HG02885 (cell line): ENCODE measurements around the gene COL16A1.

ENCODE experiments used
- ATAC-seq: cut with Tn5 transposase; IDR thresholded peaks from one replicate; pipeline ENCODE4 v1.9.1; 2021; ENCODE audit warnings: mild to moderate bottlenecking; ENCODE audit not compliant: unreplicated experiment, poor library complexity

Gene COL16A1

DNA sequence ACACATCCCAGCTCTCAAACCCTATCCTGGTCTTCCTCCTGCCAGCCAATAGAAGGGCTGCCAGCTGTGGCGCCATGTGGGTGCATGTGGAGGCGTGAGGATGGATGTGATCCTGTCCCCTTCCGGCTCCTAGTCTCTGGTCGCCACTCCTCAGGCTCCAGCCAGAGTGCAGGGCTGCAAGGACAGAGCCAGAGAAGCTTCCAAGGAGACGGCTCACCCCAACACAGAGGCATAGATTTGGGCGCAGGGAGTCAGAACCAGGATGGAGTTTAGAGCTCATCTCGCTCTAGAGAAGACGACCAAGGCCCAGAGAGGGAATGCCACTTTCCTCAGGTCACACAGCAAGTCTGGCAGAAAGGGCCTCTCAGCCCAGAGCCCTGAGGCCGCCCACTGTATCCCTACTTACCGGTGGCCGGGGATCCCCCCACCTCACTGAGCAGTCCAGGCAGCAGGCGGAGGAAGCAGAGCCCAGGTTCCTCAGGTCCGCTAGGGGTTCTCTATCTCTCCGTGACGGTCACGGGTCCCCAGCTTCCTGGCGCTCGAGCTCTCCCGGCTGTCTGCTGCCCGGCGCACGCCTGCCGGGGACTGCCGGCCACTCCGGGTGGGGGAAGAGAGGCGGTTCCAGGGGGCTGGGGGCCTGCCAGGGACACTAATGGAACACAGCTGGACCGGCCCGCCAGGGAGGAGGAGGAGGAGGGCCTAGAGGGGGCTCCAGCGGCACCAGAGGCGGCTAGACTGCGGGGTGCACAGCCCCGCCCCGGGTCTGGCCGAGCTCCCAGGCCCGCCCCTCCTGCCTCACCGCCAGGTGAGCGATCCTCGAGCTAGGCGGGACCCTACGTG is at the start of gene COL16A1:
Gene COL16A1 (minus strand): TSS at position 587 of the 840 bp plus-strand sequence. CDS start 1,824 bp downstream, outside the sequence.
- ATAC-seq = no peak

DNA sequence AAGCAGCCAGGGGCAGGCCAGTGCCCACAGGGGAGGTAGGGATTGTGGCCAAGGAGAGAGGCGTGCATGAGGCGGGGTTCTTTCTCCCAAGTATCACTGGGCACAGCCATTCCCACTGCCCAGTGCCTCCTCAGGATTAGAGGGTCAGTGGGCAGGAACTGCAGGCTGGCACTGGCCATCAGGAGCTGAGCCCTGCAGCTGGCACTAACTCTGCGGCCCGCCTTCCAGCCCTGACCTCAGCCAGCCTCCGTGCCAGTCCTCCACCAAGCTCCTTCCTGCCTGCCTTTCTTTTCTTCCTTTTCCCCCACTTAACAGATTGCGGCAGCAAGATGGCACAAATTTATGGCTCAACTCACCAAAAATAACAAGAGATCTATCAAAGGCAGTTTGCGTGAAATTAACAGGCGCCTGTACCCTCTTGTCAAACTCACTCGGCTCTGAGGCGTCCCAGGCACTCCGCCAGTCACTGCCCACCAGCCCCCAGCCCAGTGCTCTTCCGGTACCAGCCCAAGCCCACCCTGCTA is 49.2 kb upstream of the COL16A1 start:
- ATAC-seq = no peak

DNA sequence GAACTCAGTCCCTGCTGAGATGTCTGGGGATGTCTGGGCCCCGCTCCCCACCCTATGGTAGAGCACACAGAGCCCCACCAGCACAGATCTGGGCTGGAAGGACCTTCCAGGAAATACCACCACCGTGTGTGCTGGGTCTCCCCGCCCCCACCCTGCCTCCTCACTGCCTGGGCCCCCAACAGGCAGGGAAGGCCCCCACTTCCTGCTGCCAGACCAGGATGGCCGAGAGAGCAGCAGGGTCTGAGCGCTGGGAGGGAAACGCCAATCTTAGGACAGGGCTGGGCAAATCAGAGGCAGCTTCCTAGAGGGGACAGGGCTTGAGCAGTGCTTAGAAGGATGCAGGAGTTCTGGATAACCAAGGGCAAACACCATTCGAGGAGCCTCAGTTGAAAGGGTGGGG is 48.4 kb upstream of the COL16A1 start:
- no peak for ATAC-seq

DNA sequence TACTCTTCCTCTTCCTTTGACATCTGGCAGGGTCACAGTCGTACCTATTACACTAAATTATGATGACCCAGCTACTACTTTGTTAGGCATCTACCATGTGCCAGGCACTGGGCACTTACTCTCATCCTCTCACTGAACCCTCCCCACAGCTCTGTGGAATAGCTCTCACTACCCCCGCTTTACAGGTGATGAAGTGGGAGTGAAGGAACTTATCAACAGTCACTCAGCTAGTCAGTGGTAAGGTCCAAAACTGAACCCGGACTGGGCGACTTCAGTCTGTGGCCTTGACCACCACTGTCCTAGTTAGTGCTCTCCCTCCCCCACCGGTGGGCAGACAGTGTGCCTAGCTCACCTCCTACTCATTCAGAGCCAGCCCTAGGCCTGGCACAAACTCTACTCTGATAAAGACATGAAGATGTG is 48.0 kb upstream of the COL16A1 start:
- ATAC-seq = no peak

DNA sequence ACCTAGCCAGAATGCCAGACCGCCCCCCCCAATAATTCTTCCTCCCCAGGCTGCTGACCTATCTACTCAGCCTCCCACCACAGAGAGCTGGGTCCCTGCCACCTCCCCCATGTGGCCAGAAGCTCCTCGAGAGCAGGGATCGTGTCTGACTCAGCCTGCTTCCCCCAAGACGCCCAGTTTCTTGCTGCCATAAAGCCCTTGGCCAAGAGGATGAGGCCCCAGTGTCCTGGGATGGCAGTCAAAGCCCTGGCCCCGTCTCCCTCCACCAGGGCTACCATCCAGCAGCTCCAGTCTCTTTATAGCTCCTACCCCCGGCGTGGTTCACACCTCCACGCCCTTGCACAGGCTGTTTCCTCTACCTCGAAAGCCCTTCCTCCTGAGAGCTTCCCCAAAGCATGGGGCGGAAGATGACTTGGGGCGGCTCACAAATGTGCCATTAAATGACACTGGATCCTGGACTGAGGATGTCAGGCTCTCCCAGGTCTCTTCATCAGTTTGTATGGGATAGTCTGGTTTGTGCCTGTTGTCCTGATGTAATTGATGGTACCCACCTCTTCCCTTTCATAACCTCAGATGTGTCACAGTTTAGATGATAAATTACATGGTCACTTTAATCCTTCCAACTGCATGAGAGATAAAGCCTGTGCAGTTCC is 47.2 kb upstream of the COL16A1 start:
- ATAC-seq = no peak

DNA sequence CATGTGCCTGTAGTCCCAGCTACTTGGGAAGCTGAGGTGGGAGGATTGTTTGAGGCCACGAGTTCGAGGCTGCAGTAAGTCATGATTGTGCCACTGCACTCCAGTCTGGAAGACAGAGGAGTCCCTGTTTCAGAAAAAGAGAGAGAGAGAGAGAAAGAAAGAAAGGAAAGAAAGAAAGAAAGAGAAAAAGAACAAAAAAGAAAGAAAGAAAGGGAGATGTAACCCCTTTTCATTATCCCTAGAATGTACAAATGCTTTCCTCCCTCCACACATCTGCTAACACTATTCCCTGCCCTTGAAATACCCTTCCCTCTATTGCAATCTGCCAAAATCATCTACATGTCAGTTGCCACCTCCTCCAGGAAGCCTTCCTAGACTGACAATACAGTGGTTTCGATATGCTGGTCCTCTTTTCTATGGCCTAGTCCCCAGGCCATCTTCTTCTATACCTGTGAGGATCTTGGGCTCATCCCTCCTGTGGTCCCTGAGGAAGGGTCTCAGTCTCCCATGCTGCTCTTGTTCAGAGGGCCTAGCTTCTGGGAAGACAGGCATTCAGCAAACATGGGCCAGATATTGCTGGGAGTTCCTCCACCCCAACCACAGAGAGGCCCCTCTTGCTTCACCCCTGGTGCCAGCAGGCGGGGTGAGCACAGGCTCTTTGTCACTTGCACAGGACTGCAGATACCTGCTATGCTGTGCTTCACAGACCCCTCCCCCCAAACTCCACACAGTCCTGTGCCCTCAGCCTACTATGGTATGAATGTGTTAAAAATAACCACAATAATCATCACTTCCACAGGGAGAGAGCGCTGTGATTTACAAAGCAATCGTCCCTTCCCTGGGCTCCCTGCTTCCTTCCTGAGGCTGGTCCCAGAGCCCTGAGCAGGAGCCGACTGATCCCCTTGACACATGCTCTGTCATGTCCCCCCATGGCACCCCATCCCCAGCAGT is 46.2 kb upstream of the COL16A1 start:
- ATAC-seq = no peak

DNA sequence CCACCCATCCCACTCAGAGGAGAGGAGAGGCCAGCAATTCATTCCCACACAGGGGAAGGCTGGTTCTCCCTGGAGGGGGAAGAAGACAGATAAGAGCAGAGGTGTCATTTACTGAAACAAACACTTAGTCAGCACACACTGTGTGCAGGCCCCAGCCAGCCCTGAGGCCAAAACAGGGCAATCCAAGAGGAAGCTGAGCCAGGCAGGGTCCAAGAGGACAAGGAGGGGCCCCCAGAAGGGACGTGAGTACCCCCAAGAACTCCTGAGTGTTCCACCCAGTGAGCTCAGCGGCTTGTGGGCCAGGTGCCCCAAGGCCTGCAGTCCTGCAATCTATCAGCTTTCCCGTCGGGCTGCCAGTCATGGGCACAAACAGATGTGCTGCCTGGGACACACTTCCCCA is 44.5 kb upstream of the COL16A1 start:
- no peak for ATAC-seq

DNA sequence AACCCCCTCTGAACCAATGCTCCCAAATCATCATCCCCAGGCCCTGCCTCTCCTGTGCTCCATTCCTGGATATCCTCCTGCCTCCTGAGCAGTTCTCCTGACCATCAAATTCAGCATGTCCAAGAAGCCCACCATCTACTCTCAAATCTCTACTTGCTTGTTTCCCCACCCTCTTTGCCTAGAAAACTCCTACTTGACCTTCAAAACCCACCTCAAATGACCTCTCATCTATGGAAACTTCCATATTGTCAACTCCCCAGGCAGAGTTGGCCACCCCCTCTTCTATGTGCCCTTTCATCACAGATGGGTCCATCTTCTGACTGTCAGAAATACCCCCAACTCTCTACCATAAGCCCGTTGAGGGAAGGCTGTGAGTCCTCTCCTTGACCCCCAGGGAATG is 43.5 kb upstream of the COL16A1 start:
- ATAC-seq = no peak

DNA sequence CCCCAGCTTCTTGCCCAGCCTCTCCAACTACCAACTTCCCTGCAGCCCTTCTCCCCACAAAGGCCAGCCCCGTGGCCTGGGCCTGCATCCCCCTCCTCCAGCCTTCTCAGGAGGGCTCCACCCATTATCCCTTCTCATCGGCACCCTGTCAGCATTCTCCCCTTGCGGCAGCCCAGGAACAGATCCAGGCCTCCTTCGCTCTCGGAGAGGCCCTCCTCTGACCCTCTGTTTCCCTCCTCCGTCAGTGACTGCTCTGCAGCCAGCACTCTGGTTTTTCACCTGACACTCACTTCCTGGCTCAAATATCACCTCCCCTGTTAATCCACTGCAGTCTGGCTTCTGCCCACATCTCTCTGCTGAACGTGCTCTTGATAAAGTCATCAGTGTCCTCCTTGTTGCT is 42.9 kb upstream of the COL16A1 start:
- no peak for ATAC-seq

DNA sequence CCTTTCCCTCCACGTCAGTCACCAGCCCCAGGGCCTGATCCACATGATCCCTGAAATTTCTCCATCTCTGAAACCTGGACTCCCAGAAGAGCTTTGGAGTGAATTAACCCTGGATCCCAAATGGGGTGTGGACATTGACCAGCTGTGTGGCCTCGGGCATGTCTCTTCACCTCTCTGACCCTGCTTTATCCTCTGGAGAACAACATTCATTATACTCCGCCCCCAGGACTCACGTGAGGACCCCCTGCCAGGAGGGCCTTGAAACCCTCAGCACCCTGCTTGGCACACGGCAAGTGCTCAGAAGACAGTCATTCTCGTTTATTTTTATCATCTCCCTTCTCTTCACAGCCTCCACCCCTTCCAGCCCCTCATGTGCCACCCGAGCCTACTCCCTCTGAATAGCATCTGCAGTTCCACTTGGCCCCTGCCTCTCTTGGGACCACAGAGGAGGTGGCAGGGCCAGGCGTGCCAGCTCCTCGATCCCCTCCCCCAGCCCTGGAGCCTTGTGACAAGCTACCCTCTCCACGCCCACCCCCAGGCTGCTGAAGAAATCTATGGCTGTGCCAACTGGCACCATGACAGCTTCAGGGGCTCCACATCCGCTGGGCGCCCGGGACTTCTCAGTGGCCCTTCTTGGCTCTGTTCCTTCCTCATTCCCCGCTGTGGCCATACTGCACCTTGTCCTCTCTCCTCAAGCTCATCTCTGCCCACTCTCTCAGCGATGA is 42.3 kb upstream of the COL16A1 start:
- no peak for ATAC-seq

DNA sequence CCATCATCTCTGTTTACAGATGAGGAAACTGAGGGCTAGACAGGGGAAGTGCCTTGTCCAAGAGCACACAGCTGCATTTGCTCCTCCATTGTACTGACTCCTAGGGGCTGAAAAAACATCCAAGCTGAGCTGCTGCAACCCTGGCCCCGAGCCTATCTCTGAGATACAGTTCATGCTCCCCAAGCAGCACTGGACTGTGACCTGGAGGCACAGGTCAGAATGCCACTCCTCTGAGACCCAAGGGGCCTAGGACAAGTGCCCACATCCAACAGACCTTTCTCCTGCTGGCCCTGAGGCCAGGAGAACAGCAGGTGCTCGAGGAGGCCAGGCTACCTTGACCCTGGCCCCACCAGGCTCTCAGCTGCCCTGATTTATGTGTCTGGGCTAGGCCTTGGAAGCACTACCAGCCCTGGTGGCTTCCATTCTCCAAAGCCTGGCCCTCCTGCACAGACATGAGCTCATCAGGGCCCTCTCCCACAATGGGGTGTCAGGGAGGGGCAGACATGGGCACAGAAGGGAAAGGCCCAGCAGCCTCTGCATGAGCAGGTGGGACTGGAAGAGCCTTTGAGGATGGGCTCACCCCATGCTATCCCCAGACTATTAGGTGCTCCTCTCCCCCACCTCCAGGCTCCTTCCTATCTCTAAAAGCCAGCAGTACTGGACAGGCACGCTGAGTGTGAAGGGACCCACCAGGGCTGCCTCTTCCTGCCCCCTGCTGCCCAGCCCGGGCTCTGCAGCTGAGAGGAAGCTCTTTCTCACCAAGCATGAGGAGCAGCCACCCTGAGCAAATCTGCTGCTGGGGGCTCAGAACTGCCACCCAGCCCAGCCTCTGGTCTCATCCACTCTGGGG is 41.5 kb upstream of the COL16A1 start:
- ATAC-seq = no peak

DNA sequence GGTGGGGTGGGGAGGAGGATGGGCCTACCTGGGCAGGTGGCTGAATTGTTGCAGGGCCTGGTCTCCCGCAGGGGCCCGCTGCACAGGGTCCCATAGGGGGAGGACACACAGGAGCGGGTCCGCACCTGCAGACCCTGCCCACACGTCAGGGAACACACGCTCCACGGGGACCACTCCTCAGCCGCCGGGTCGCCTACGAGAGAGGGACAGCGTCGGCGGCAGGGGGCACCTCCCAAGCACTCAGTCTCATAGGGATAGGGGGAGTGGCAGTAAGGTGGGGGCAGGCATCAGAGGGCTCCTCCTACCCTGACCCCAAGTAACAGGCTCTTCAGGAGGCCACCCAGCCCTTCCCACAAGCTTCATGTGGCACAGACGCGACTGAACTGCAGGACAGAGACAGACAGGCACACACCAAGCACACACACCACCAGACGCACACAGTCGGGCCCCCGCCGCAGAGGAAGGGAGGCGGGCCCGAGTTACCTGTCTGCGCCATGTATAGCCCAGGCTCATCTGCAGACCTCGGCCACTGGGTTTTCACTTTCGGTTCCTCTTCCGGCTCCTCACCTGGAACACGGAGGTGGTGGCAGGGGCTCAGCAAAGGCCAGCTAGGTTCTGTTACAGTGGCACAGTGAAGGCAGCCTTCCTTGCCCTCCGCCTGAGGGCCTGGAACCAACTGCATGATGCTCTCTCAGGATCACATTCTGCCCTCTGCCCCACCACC is 40.5 kb upstream of the COL16A1 start:
- ATAC-seq = peak; percentile 68

DNA sequence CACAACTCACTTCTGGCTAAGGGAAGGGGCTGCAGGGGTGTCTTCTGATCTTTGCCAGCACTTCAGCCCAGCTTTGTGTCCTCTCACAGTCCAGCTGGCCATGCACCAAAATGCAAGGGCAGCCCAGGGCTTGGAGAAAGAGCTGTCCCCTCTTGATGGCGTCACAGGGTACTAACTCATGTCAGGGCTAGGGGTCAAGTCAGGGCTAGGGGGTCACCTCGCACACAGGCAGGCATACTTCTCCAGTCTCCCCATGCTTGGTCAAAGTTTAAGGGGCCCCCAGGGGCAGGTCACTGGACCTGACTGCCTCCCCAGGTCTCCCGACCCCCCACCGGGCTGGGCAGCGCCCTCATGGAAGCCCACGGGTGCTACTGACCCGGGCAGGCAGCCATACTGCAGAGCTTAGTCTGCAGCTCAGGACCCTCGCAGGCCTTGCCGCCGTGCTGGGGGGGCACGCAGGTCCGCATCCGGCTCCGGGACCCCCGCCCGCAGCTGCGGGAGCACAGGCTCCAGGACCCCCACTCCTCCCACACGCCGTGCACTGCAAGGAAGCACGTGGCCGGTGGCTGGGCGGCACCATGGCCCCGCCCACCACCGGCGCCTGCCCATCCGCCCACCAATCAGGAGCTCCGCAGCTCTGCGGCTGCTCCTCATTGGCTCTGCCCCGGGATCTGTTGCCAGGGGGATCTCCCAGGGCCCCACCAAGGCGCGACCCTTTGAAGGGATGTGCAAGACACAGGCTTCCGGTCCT is 38.8 kb upstream of the COL16A1 start:
- no peak for ATAC-seq

DNA sequence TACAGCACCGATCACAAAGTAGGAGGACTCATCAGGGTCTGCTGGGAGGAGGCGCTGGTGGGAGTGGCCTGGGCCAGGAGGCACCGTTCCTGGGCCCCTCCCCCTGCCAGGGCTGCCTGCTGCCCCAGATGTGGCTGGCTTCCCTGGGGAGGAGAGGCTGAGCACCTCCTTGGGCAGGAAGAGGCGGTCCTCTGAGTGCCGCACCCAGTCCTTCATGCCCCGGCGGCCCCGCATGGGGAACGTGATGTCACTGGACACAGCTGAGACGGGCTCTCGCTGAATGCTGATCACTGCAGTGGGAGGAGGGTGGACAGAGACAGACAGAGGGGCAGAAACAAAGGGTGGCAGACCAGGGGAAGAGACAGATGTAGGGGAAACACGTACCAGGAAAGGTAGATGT is 35.5 kb upstream of the COL16A1 start:
- no peak for ATAC-seq

DNA sequence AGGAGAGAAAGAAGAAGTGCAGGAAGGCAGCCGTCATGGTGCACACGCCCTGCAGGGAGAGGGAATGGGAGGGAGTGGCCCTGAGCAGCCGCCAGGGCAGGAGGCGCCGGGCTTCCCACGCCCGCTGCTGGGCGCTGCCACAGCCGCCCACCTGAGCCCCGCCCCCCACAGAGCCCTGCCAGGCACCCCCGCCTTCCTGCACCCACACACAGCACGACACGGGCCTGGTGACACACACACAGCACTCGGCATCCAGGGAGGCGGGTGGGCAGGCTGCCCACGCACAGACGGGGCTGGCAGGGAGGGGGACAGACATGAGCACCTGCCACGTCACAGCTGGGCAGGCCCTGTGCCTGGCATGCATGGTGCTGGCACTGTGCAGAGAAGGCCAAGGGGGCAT is 32.9 kb upstream of the COL16A1 start:
- ATAC-seq = no peak

DNA sequence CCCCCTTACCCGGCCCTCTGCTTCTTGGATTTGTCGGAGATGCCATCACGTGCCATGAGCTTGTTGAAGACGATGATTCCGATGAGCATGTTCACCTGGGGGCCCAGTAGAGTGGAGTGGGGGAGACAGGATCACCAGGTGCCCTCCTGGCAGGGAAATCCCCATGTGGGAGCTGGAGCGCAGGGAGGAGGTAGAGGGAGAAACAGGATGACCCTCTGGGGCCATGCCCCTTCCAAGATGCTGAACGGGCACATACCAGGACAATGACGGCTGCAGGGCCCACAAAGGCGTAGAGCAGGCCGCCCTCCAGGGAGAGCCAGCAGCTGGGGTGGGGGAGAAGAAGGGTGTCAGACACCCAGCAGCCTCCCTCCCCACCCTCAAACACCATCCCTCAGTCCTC is 31.8 kb upstream of the COL16A1 start:
- no peak for ATAC-seq

DNA sequence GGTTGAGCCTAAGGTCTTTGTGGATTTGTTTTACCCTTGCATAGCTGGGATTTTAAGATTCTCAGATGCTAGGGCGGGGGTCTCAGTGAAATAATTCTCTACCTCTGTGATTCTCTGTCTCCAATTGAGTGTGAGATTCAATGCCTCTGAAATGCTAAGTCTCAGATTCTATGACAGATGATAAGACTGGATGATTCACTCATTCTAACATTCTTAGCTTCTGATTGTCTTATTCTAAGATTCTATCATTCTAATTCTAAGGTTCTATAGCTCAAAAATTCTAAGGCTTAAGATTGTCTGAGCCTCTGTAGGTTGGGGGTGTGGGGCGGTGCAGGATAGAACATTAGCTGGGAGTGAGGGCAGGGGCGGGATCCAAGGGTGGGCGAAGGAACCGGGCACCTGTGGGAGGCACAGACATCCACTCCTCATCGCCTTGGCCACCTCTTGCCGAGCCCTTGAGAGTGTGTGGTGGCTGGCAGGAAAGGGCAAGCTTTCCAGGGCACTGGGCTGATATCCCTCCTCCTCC is 30.8 kb upstream of the COL16A1 start:
- no peak for ATAC-seq
